Pancreas (tissue), 10 donors: ENCODE measurements around the gene ZNF280A. TPM values are rescaled to one million over a fixed set of nuclear protein-coding genes. Genes with fewer than 3 reads are reported as not detected.

ENCODE experiments used
- ATAC-seq, 4 donors: fragments of 200-7000 bp; cut with Tn5 transposase; one replicate each; pipeline versions ENCODE4 v1.8.0 to v1.9.1; 2020; ENCODE audit warnings: mild to moderate bottlenecking in 4 of 4, moderate library complexity in 4 of 4
- DNase-seq, 6 donors: peaks; one replicate each; pipeline ENCODE4 v3.0.0-alpha.2; 2020
- FAIRE-seq: peaks from 2 replicates; lab custom pipeline; 2012; peaks lifted over from hg19 to GRCh38; lab: Jason Lieb, UNC
- H3K27ac ChIP-seq, 4 donors: fragments of 200-600 bp; sonication (generic); 1 replicate in 3 of 4; 2 replicates in 1 of 4; pipeline versions ENCODE4 v1.5.0 to v1.8.0; 2020
- H3K27me3 ChIP-seq, 4 donors: fragments of 200-600 bp; one replicate each; pipeline ENCODE4 v1.8.0; 2021
- H3K36me3 ChIP-seq, 3 donors: fragments of 200-600 bp; sonication (generic) in 1 of 3; one replicate each; pipeline versions ENCODE4 v1.5.0 to v1.8.0; 2020 to 2021
- H3K4me1 ChIP-seq, 3 donors: fragments of 200-600 bp; one replicate each; pipeline ENCODE4 v1.8.0; 2021
- H3K4me3 ChIP-seq, 4 donors: fragments of 200-600 bp; sonication (generic) in 2 of 4; one replicate each; pipeline versions ENCODE4 v1.5.0 to v1.8.0; 2020 to 2021
- H3K9me3 ChIP-seq, 4 donors: fragments of 200-600 bp; one replicate each; pipeline ENCODE4 v1.8.0; 2021
- CTCF ChIP-seq, 4 donors: fragments of 200-600 bp; sonication (generic) in 3 of 4; IDR thresholded peaks; one replicate each; pipeline versions ENCODE4 v1.5.0 to v1.8.0; 2021; ENCODE audit warnings: antibody characterized with exemption in 4 of 4
- WGBS, 2 donors: extraction: QIAGEN DNeasy Blood & Tissue Kit; methylation state at CpG; one replicate each; pipeline ENCODE4 v1.1.7; 2013; 5-methylcytosine and 5-hydroxymethylcytosine counted together
- intact Hi-C, 3 donors: fragments of 100-400 bp; cut with DNase I; formaldehyde crosslinking; loops; one replicate each; pipeline versions ENCODE4 v1.11.1 to v1.14.2; 2022
- polyA plus RNA-seq, 2 donors: library from polyadenylated mRNA; stranded (reverse); fragments of 200-250 nt; gene quantifications; one replicate each; pipeline ENCODE4 v1.2.3, GENCODE V29; 2013
- total RNA-seq, 6 donors: library from RNA; stranded (reverse); fragmentation: NEBNext Ultra II Directional in 4 of 6; extraction: Animal tissue kit (Norgen Biotek cat#: 25700) in 4 of 6; gene quantifications; one replicate each; pipeline versions ENCODE4 v1.2.1 to v1.2.4, GENCODE V29; 2021 to 2023
- donor health status: healthy with polysubstance abuse.
- donor health status: DM: no; HTN: no; CAD: no; lungs with moderate emphysema.
- donor health status: DM: no; HTN: no; CAD: no.
- donor health status: control.
- donor health status: control.
- donor health status: Bipolar disorder and iron deficiency.
- donor health status: DM: yes; HTN: yes; CAD: no.
- donor health status: DM: no; HTN: no; CAD: no.
- donor health status: DM: no; HTN: no; CAD: no.
- donor health status: DM: yes; HTN: yes; CAD: no.

Gene ZNF280A
- total and polyA plus RNA-seq, 8 donors = not detected

- no peaks in the 10 kb centered on the region for H3K9me3 ChIP-seq
- H3K4me3 ChIP-seq = no peak overlapping the region
- no peak overlapping the region for H3K27ac ChIP-seq
- WGBS, 2 donors = 51% methylated on average over 5 of the region's 5 CpGs
- no peak for FAIRE-seq
- H3K4me1 ChIP-seq = no peaks in the 10 kb centered on the region
- intact Hi-C loops = no loop called here
- ATAC-seq = peak in 1 of 4 donors; percentile 50
- TF ChIP-seq CTCF (IDR thresholded peaks at IDR 0.05) = no peak
- no peak for DNase-seq
- no peaks in the 10 kb centered on the region for H3K27me3 ChIP-seq
- no peaks in the 10 kb centered on the region for H3K36me3 ChIP-seq
These were observed 26.4 kb upstream of the ZNF280A start for GRCh38 chr22:22546490-22546889.

GRCh38 chr22:22545084-22545483 lies 25.0 kb upstream of the ZNF280A start:
- FAIRE-seq = no peak
- TF ChIP-seq CTCF (IDR thresholded peaks at IDR 0.05) = no peak
- Histone ChIP-seq H3K36me3 (no peaks in the 10 kb centered on the region), H3K4me1 (no peaks in the 10 kb centered on the region), H3K27ac (no peak overlapping the region), H3K4me3 (no peak overlapping the region), H3K9me3 (no peaks in the 10 kb centered on the region), H3K27me3 (no peaks in the 10 kb centered on the region)
- intact Hi-C loops = no loop called here
- ATAC-seq = no peak
- 73 to 81% methylated on average over 2 of the region's 2 CpGs for WGBS, 2 donors
- no peak for DNase-seq

- DNase-seq = no peak
- Histone ChIP-seq H3K4me1 (no peaks in the 10 kb centered on the region), H3K27ac (no peak overlapping the region), H3K27me3 (no peaks in the 10 kb centered on the region), H3K9me3 (no peaks in the 10 kb centered on the region), H3K4me3 (no peak overlapping the region), H3K36me3 (no peaks in the 10 kb centered on the region)
- TF ChIP-seq CTCF (IDR thresholded peaks at IDR 0.05) = no peak
- WGBS, 2 donors = 73 to 79% methylated on average over 7 of the region's 7 CpGs
- intact Hi-C loops = no loop called here
- ATAC-seq = no peak
- no peak for FAIRE-seq
These were observed 18.3 kb upstream of the ZNF280A start for GRCh38 chr22:22538226-22538989.

GRCh38 chr22:22536916-22537315 lies 16.8 kb upstream of the ZNF280A start:
- Histone ChIP-seq H3K36me3 (no peaks in the 10 kb centered on the region), H3K27ac (no peak overlapping the region), H3K27me3 (no peaks in the 10 kb centered on the region), H3K9me3 (no peaks in the 10 kb centered on the region), H3K4me3 (no peak overlapping the region), H3K4me1 (no peaks in the 10 kb centered on the region)
- FAIRE-seq (no peak), ATAC-seq (no peak), DNase-seq (no peak)
- intact Hi-C loops = no loop called here
- WGBS, 2 donors = 33 to 39% methylated on average over 1 of the region's 1 CpG
- no peak for TF ChIP-seq CTCF (IDR thresholded peaks at IDR 0.05)

GRCh38 chr22:22536515-22536914 lies 16.4 kb upstream of the ZNF280A start:
- intact Hi-C loops = no loop called here

More at GRCh38 chr22:22536515-22536914, 16.4 kb upstream of the ZNF280A start:
- DNase-seq (no peak), ATAC-seq (no peak), FAIRE-seq (no peak)
- no peaks in the 10 kb centered on the region for H3K9me3 ChIP-seq
- H3K4me1 ChIP-seq = no peaks in the 10 kb centered on the region
- H3K27me3 ChIP-seq = no peaks in the 10 kb centered on the region
- no peak for TF ChIP-seq CTCF (IDR thresholded peaks at IDR 0.05)
- H3K27ac ChIP-seq = no peak overlapping the region
- 56 to 64% methylated on average over 6 of the region's 6 CpGs for WGBS, 2 donors
- H3K36me3 ChIP-seq = no peaks in the 10 kb centered on the region
- no peak overlapping the region for H3K4me3 ChIP-seq
